Stimulated activated CD8-positive, alpha-beta memory T cell treated with anti-CD3 and anti-CD28 coated beads, Interleukin-7, amount 100 ng/mL, for 1 hour (primary cell): ENCODE results near the gene PLEKHH2.
"Not testable (repeated sequence)": the region's sequence is repeated elsewhere in the genome, so short reads cannot be mapped to it uniquely, and the experiment has no call there.

Source experiments
- DNase-seq, 2 donors: peaks; one replicate each; pipeline ENCODE4 v3.0.0-alpha.2; 2020; ENCODE audit warnings: low read depth in 2 of 2

PLEKHH2 gene

DNA sequence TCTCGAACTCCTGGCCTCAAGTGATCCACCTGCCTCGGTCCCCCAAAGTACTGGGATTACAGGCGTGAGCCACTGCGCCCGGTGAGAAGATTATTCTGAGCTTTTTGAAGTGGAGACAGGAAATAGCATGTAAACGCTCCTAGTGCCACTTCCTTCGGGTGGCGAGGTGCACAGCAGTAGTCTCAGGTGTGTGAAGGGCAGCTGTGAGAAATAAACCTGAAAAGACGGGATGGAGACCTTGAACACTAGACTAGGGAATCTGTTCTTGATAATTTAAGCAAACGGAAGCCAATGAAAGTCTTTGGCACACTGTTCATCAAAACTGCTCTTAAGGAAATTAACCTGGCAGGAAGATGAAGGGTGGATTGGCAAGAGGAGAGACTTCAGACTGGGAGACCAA lies 439 bp upstream of the PLEKHH2 start:
- DNase-seq, result no peak

GRCh38 chr2:43642363-43642762 lies 5.3 kb downstream of the PLEKHH2 start:
- DNase-seq, result no peak

DNA sequence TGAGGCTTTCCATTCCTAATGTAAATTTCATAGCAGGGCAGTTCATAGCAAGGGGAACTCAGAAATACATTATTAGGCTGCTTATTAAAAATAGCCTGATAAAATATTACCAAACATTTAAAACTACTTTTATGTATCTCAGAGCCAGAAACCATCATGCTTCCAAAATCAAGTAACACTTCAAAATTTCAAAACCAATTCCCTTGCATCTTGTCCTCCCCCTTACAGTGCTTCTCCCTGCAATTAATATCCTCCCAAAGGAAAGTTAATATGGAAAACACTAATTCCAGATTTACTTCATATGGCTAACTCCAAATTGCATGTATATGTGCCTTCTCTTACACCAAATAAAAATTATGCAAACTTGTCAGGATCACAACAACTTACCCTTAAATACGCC lies 6.6 kb downstream of the PLEKHH2 start:
- DNase-seq, result no peak

DNA sequence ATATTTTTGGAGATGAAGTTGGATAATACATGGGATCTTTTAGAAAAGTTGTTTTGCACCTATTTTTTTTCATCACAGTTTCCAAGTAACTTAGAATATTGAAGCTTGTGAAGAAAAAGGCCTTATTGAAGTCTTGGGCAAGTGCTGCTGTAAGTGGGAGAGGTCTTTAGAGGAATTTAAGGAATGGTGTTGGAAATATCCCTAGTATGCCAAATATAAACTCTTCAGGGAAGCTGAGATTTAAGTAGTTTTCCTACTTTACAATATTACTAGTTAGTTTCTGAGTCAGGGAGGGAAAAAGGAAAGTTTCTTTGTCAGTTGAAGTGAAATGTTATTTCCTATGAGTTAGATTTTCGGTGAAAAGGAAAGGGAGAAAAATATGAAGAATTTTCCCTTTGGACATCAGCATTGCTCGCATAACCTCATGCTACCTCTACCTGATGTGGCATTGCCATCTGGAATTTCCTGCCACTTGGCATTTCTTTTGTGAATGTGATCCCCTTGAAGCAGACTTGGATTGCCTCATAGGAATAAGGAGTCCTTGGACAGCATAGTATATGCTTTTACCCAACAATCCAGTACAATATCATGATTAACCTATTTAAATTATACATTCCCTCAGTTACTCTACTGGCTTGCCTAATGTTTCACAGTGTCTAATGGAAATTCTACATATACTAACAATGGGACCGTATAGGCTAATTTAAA lies 12.1 kb downstream of the PLEKHH2 start:
- no peak for DNase-seq

DNA sequence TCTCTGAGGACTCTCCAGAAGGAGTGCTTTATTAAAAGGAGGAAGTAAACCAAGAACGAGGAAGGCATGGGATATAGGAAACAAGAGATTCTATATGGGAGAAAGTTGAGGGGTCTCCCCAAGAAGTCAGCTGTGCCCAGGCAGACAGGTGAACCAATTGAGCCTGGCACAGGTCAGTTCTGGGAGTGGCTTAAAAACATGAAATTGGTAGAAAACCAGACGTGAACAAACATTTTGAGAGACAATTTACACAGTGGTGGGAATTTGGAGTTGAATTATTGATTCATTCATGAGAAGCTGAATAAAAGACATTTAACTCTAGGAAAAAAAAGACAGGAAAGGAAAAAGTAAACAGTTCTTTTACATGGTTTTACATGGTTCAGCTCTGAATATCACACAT lies 16.4 kb downstream of the PLEKHH2 start:
- DNase-seq, result no peak

GRCh38 chr2:43657241-43657640 lies 20.2 kb downstream of the PLEKHH2 start:
- DNase-seq, result no peak

DNA sequence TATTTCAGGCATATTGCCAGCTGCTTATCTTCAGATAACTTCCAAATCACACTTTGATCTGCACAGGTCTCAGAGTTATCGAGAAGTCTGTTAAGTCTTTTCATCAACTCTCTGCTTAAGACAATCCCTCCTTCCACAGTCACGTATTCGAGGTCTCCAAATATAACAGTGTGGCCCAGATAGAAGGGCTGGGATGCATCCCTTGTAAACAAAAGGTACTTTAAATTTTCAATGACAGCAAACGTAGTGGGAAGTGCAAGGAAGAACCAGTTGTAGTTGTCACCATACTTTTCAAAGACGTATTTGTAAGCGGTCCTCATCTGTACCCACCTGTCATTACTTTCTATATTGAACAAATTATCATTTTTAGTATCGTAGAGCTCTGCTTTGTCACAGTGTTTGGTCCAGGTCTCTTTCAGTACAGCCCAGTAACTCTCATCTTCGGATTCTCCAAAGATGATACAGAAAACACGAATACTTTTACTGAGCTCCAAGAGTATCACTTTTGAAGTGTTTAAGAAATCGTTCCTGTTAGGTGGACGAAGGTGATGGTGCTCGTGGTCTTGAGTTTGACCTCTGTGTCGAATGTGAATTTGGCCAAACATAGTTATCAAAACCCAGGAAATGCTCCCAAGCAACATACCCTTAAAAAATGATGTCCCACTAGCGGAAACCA lies 38.7 kb downstream of the PLEKHH2 start:
- no peak for DNase-seq

DNA sequence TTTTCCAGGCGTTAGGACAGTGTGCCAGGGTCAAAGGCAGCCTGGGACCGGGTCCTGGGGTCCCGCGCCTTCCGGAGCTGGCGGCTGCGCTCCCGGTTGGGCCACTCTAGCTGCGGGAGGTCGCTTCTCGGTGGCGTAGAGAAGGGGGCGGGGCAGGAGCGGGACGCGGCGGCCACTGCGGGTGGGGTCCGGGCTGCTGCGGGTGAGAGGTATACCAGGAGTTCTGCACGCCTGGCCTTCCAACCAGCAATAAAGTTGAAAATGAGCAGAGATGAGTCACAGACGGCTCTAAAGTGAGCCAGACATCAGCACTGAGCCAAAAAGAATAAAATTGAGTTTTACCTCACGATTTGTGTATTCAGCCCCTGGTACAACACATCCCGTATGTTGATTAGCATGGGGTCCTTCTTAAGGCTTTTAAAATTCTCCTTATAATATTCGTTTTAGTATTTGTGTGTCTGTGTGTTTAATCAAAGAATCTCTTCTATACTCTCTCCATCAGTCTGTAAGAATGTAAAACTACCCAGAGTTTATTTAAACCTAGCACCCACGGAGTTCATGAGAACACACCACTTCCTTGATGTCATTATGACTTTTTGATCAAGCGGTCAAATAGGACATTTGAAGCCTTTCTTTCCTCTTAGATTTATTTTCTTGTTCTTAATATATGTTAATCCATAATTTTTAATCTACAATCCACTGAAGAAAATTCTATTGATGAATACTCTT lies 39.4 kb downstream of the PLEKHH2 start, which contains the start of gene C1GALT1C1L:
C1GALT1C1L (minus strand) TSS at position 108 of the 729 bp plus-strand sequence; CDS start at position 1, 107 bp downstream.
- no peak for DNase-seq

DNA sequence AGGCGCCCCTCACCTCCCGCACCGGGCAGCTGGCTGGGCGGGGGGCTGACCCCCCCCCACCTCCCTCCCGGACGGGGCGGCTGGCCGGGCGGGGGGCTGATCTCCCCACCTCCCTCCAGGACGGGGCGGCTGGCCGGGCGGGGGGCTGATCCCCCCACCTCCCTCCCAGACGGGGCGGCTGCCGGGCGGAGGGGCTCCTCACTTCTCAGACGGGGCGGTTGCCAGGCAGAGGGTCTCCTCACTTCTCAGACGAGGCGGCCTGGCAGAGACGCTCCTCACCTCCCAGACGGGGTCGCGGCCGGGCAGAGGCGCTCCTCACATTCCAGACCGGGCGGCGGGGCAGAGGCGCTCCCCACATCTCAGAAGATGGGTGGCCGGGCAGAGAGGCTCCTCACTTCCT lies 40.7 kb downstream of the PLEKHH2 start:
- DNase-seq, result not testable (repeated sequence)

GRCh38 chr2:43685357-43685756 lies 48.3 kb downstream of the PLEKHH2 start:
- no peak for DNase-seq

DNA sequence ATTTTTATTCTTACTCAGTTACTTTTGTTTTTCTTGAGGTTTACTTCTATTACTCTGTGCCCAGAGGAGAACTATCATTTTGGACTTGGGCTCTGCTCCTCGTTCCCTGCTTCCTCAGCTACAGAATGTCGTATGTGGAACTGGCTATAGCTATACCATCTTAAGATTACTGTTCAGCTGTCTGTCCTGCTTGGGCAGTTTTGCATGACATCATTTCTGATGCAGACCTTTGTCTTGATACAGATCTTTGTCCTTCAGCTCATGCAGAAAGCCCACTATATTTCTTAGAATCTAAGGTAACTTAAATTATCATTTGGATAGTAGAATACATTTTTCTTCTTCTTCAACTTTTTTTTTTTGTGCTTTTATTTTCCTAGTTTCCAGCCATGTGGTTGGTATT lies 52.9 kb downstream of the PLEKHH2 start:
- no peak for DNase-seq

DNA sequence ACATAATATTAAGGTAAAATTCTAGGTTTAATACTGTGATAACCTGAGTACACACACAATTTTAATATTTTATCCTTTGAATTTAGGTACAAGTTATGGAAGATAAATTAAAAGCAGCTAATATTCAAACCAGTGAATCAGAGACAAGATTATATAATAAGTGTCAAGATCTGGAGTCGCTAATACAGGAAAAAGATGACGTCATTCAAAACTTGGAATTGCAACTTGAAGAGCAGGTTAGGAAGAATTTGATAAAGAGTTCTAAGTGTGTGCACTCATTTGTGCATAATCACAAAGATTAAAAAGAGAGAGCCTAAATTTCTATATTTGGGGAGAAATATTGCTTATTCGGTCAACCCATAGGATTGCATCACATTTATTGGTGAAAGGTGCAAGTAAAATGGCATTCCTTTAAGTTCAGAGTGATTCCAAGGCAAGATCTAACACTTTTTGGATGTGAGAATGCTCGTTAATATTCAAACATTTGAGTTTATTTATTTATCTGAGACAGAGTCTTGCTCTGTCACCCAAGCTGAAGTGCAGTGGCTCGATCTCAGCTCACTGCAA lies 55.5 kb downstream of the PLEKHH2 start:
- DNase-seq, result no peak

DNA sequence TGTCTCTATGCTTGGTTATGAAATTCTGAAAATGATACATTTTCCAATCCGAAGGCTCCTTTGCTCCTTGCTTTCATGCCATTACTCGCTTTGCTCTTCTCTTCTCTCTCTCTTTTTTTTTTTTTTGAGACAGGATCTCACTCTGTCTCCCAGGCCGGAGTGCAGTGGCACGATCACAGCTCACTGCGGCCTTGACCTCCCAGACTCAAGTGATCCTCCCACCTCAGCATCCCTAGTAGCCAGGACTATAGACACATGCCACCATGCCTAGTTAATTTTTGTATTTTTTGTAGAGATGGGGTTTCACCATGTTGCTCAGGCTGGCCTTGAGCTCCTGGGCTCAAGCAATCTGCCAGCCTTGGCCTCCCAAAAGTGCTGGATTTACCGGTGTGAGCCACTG lies 61.1 kb downstream of the PLEKHH2 start:
- DNase-seq, result not testable (repeated sequence)

DNA sequence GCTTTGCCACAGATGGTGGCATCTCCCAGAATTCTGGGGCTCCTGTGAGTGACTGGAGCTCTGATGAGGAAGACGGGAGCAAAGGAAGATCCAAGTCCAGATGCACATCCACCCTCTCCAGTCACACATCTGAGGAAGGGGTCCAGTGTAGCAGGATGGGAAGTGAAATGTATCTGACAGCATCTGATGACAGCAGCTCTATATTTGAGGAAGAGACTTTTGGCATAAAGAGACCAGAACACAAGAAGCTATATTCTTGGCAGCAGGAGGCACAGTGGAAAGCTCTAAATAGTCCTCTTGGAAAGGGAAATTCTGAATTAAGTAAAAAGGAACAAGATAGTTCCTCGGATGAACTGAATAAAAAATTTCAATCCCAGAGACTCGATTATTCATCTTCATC lies 62.7 kb downstream of the PLEKHH2 start:
- no peak for DNase-seq

- DNase-seq, result no peak
Observed at GRCh38 chr2:43701111-43701510, 64.1 kb downstream of the PLEKHH2 start.

DNA sequence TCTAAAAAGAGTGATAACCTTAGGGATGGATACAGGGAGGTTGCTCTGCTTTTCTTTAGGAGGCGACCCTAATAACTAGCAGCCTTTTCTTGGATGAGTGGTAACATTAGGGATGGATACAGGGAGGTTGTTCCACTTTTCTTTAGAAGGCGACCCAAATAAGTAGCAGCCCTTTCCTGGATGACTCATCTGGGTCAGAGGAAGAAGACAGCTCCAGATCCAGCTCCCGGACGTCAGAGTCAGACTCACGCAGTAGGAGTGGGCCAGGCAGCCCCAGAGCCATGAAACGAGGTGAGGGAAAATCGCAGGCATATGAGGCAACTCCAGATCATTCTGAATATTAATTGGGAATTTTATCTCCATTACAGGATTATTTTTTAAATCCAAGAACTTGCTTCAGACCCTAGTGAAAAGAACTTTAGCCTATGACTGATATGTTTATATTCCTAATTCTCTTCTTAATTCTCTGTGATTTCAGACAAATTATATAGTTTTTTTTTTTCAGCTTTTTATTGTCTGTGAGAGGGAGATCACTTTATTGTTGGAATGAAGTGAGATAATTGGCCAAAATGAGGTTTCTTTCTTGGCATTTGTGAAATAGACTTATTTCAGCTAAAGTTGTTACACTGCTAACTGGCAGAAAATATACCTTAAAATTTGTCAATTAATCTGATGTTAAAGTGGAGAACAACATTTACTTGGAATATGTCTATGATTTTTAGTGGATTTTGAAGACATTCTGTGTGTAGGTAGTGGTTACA lies 70.4 kb downstream of the PLEKHH2 start:
- no peak for DNase-seq

DNA sequence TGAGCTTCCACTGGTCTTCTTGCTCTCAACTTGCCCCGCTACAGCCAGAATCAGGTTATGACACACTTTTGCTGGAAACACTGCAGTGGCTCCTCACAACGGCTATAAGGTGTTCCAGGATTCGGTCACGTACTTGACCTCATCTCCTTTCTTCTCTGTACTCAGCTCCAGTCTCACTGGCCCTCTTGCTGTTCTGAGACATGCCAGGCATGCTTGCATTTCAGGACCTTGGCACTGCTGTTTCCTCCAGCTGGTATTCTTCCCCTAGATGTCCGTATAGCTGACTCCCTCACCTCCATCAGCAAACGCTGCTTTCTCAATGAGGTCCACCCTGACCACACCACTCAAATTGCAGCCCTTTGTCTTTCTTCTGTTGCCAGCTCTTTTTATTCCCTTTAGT lies 71.1 kb downstream of the PLEKHH2 start:
- no peak for DNase-seq

GRCh38 chr2:43708891-43709290 lies 71.8 kb downstream of the PLEKHH2 start:
- no peak for DNase-seq

GRCh38 chr2:43710866-43711265 lies 73.8 kb downstream of the PLEKHH2 start:
- DNase-seq, result no peak

DNA sequence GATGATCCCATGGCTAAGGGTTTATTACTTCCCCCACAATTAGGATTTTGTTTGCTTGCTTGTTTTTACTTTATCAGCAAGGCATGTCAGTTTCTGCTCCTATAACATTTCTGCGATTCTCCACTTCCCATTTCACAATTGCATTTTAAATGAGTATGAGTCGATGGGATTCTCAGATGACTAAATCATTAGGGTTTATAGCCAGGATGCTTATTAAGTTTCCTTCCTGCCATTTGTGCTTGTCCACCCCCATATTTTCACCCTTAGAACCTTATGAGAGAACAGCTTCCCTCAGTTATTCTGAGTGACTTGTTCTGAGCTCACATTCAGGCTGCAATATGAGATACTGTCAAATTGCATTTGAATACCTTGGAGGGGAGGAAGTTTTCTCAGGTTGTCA lies 77.1 kb downstream of the PLEKHH2 start:
- DNase-seq, result no peak

DNA sequence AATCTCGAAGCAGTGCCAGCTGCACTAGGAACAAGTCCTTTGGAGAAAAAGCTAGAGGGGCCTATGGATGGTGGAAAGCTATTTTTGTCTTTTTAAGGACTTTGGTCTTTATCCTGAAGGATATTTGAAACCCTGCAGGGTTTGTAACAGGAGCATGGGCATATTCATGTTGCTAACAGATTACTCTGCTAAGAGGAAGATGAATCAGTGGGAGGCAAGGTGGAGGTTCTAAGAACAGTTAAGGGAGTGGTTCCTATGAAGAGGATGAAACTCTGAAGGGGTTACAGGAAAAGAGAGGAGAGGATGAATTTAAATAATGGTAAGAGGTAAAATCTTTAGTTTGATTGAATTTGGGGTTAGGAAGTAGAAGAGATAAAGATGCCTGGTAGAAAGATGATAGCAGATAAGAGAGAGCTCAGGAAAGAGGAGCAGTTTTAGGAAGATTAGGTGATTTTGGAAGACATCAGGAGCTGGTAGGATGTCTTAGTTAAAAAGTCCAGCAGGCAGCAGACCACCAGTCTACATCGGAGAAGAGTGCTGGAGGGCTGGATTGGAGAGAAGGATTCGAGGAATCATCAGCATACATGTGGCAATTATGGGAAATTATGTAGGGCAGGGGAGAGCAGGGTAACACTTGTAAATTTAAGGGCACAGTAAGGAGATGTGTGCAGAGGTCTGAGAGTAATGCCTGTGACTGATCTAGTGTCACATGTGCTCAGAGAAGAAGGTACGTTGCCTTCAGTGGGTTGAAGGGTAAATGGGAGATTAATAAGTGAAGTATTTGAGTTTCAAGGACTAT lies 78.4 kb downstream of the PLEKHH2 start:
- no peak for DNase-seq
